K562 (cell line): ENCODE data around the gene ZKSCAN3. TPM values are rescaled to one million over a fixed set of nuclear protein-coding genes. Genes with fewer than 3 reads are reported as not detected.

Experiments used
- CHD7 ChIP-seq: fragments of 200-600 bp; sonication (generic); IDR thresholded peaks from one replicate; pipeline ENCODE4 v1.6.1; 2012; ENCODE audit warnings: mild to moderate bottlenecking, low read depth, low read length, inconsistent platforms
- GTF2F1 ChIP-seq: IDR thresholded peaks from 2 replicates; pipeline ENCODE4 v1.6.1; 2011; ENCODE audit warnings: low read depth, low read length, improper control_type of control experiment
- HDAC6 ChIP-seq: IDR thresholded peaks from 2 replicates; pipeline ENCODE4 v1.6.1; 2012; ENCODE audit warnings: low read depth, mild to moderate bottlenecking, control low read depth, inconsistent platforms, low read length, moderate library complexity
- JUN ChIP-seq, 2 experiments: sonication (generic) in 1 of 2; formaldehyde crosslinking in 1 of 2; IDR thresholded peaks; 2 replicates each; pipeline versions ENCODE4 v1.6.1 to v1.8.0; 2012 to 2022; ENCODE audit warnings: borderline replicate concordance in 2 of 2, mild to moderate bottlenecking in 2 of 2, improper control_type of control experiment in 1 of 2, low read depth in 1 of 2, low read length in 1 of 2, missing genetic modification reagents in 1 of 2
- PHB2 ChIP-seq: fragments of 450-650 bp; IDR thresholded peaks from 2 replicates; pipeline ENCODE4 v1.6.1; 2017; ENCODE audit warnings: low read depth
- PREB ChIP-seq: sonication (generic); formaldehyde crosslinking; IDR thresholded peaks from 2 replicates; pipeline ENCODE4 v1.8.1; 2023; ENCODE audit warnings: mild to moderate bottlenecking, missing genetic modification reagents
- RAD51 ChIP-seq: fragments of 450-650 bp; IDR thresholded peaks from 2 replicates; pipeline ENCODE4 v1.7.1; 2016; ENCODE audit warnings: low read depth, mild to moderate bottlenecking, borderline replicate concordance
- RB1 ChIP-seq: fragments of 450-650 bp; IDR thresholded peaks from 2 replicates; pipeline ENCODE4 v1.6.1; 2017; ENCODE audit warnings: low read depth, mild to moderate bottlenecking
- RBM15 ChIP-seq: fragments of 200-400 bp; formaldehyde crosslinking; IDR thresholded peaks from 2 replicates; pipeline ENCODE4 v1.6.1; 2018; ENCODE audit warnings: mild to moderate bottlenecking, low read length, moderate library complexity; ENCODE audit not compliant: insufficient read depth
- SAP30 ChIP-seq: fragments of 200-600 bp; sonication (generic); IDR thresholded peaks from 2 replicates; pipeline ENCODE4 v1.6.1; 2012; ENCODE audit warnings: borderline replicate concordance, low read depth, mild to moderate bottlenecking, moderate library complexity, low read length, control low read depth, inconsistent platforms; ENCODE audit not compliant: insufficient read depth, poor library complexity, severe bottlenecking
- SP2 ChIP-seq: IDR thresholded peaks from 2 replicates; pipeline ENCODE4 v1.6.1; 2011; ENCODE audit warnings: mild to moderate bottlenecking, low read depth, low read length, moderate library complexity; ENCODE audit not compliant: poor library complexity, severe bottlenecking; ENCODE audit errors: extremely low read depth
- STAT5B ChIP-seq: fragments of 250-450 bp; sonication (Bioruptor Pico); IDR thresholded peaks from 2 replicates; pipeline ENCODE4 v1.8.0; 2021; ENCODE audit warnings: mild to moderate bottlenecking, inconsistent platforms
- TCF7 ChIP-seq: sonication (generic); IDR thresholded peaks from 2 replicates; pipeline ENCODE4 v1.6.1; 2016; ENCODE audit warnings: antibody characterized with exemption, borderline replicate concordance
- ZNF707 ChIP-seq: fragments of 250-450 bp; sonication (Bioruptor Pico); conservative IDR thresholded peaks from 2 replicates; pipeline ENCODE4 v1.8.0; 2022; ENCODE audit warnings: inconsistent platforms, mild to moderate bottlenecking, moderate library complexity
- polyA plus RNA-seq, 8 experiments: library from polyadenylated mRNA; depleted of rRNA in 4 of 8; stranded (reverse) in 5 of 8; unstranded in 3 of 8; fragments of >200 nt; fragmentation: Nextera tagmentation in 2 of 8; fragmentation: Illumina TruSeq in 1 of 8; extraction: Ambion mirVana in 2 of 8; extraction: Trizol in 1 of 8; gene quantifications; 2 replicates each; pipeline versions ENCODE4 v1.2.1 to v1.2.3, GENCODE V29; 2011 to 2014; ENCODE audit warnings: inconsistent platforms in 1 of 8, missing spikeins in 1 of 8
- total RNA-seq, 7 experiments: library from RNA; depleted of rRNA in 6 of 7; stranded (reverse); fragments of >200 nt in 6 of 7; fragmentation: Illumina TruSeq in 2 of 7; extraction: Trizol in 2 of 7; gene quantifications; 2 replicates each; pipeline versions ENCODE4 v1.2.1 to v1.2.3, GENCODE V29; 2011 to 2021; ENCODE audit warnings: low replicate concordance in 1 of 7

Gene ZKSCAN3
- total and polyA plus RNA-seq, 9 of the 15 experiments (the other 6 are each of a cell fraction or from before 2014, with no cell fraction given): 3.0 to 12.4 (median 10.2) TPM

GRCh38 chr6:28353981-28354676 lies 4.4 kb downstream of the ZKSCAN3 start (continued):
- TF ChIP-seq CHD7 (no peak), RBM15 (no peak), TCF7 (no peak), PREB (CRISPR knock-in tag) (no peak), ZNF707 (CRISPR knock-in tag) (peak; percentile 89), HDAC6 (no peak), PHB2 (no peak), JUN (IDR thresholded peaks at IDR 0.05; ENCODE audit: borderline replicate concordance, low read depth, low read length) (peak; percentile 67), JUN (CRISPR knock-in tag; IDR thresholded peaks at IDR 0.05; ENCODE audit: borderline replicate concordance) (no peak), GTF2F1 (no peak), RAD51 (no peak), SAP30 (no peak), RB1 (no peak), STAT5B (CRISPR knock-in tag) (peak; percentile 82), SP2 (no peak)
